HG03097 (cell line): Measurements from ENCODE around the gene ZC3H12C.

ENCODE experiments used
- ATAC-seq: cut with Tn5 transposase; IDR thresholded peaks from one replicate; pipeline ENCODE4 v1.9.1; 2021; ENCODE audit not compliant: unreplicated experiment, low FRiP score

Gene ZC3H12C

GRCh38 chr11:110147962-110148709 is 54.9 kb downstream of the ZC3H12C start:
- ATAC-seq = no peak

GRCh38 chr11:110148775-110149744 is 55.9 kb downstream of the ZC3H12C start:
- ATAC-seq = no peak

- no peak for ATAC-seq
These were observed 59.0 kb downstream of the ZC3H12C start for GRCh38 chr11:110152199-110152598.

GRCh38 chr11:110153474-110153873 is 60.3 kb downstream of the ZC3H12C start:
- ATAC-seq = no peak

- ATAC-seq = no peak
These were observed 63.3 kb downstream of the ZC3H12C start for GRCh38 chr11:110156503-110156902.

GRCh38 chr11:110158317-110159200 is 65.4 kb downstream of the ZC3H12C start:
- no peak for ATAC-seq

GRCh38 chr11:110159476-110159875 is 66.3 kb downstream of the ZC3H12C start:
- no peak for ATAC-seq

- ATAC-seq = no peak
These were observed 66.8 kb downstream of the ZC3H12C start for GRCh38 chr11:110160016-110160415.

GRCh38 chr11:110160437-110160836 is 67.2 kb downstream of the ZC3H12C start:
- no peak for ATAC-seq

GRCh38 chr11:110161061-110161460 is 67.9 kb downstream of the ZC3H12C start:
- no peak for ATAC-seq

GRCh38 chr11:110162216-110162615 is 69.0 kb downstream of the ZC3H12C start:
- no peak for ATAC-seq

- ATAC-seq = no peak
These were observed 72.1 kb downstream of the ZC3H12C start for GRCh38 chr11:110165039-110165925.

- no peak for ATAC-seq
These were observed 75.0 kb downstream of the ZC3H12C start for GRCh38 chr11:110168033-110168803.

GRCh38 chr11:110169738-110170137 is 76.5 kb downstream of the ZC3H12C start:
- no peak for ATAC-seq

GRCh38 chr11:110172468-110173065 is 79.4 kb downstream of the ZC3H12C start:
- ATAC-seq = no peak

- ATAC-seq = no peak
These were observed 80.8 kb downstream of the ZC3H12C start for GRCh38 chr11:110173811-110174644.

GRCh38 chr11:110174645-110175310 is 81.6 kb downstream of the ZC3H12C start:
- no peak for ATAC-seq
